Activated CD8-positive, alpha-beta memory T cell treated with anti-CD3 and anti-CD28 coated beads, Interleukin-2, amount 50 U/mL, for 4 hours (primary cell): ENCODE measurements around the gene RNF31.

Experiments used
- DNase-seq: peaks from one replicate; pipeline ENCODE4 v3.0.0-alpha.2; 2020

The RNF31 gene

GRCh38 chr14:24204163-24205146 lies 57.2 kb downstream of the RNF31 start:
- no peak for DNase-seq

GRCh38 chr14:24206260-24207103 lies 59.2 kb downstream of the RNF31 start:
- DNase-seq = no peak

- DNase-seq = no peak
These were observed 59.8 kb downstream of the RNF31 start for GRCh38 chr14:24207104-24207551.

GRCh38 chr14:24207625-24208024 lies 60.3 kb downstream of the RNF31 start:
- DNase-seq = no peak
